ENCODE measurements around the gene DLAT.

- TF ChIP-seq CTCF (conservative IDR thresholded peaks at IDR 0.05) (no peak), ZFX (IDR thresholded peaks at IDR 0.05) (no peak)
Observed at GRCh38 chr11:111992206-111992855, 32.9 kb upstream of the DLAT start.
